Liver (tissue), 9 donors: ENCODE measurements around the gene ELF1. TPM values are rescaled to one million over a fixed set of nuclear protein-coding genes. Genes with fewer than 3 reads are reported as not detected.
A peak's percentile ranks its signal among the peaks of the same experiment; 100 is the strongest.

Experiments used
- DNase-seq: peaks from one replicate; pipeline ENCODE4 v3.0.0-alpha.2; 2017; ENCODE audit warnings: low spot score
- H3K27ac ChIP-seq, 2 donors: one replicate each; pipeline ENCODE4 v1.7.0; 2013; ENCODE audit warnings: inconsistent platforms in 2 of 2, low read length in 2 of 2, control low read depth in 1 of 2, low read depth in 1 of 2, mild to moderate bottlenecking in 1 of 2
- H3K27me3 ChIP-seq, 4 donors: one replicate each; pipeline versions ENCODE4 v1.6.1 to v1.7.0; 2013; ENCODE audit warnings: low read length in 3 of 4, inconsistent platforms in 1 of 4, mild to moderate bottlenecking in 1 of 4, moderate library complexity in 1 of 4; ENCODE audit not compliant: control insufficient read depth in 4 of 4, insufficient read depth in 4 of 4
- H3K36me3 ChIP-seq, 4 donors: one replicate each; pipeline versions ENCODE4 v1.6.1 to v1.7.0; 2013; ENCODE audit warnings: low read length in 3 of 4, mild to moderate bottlenecking in 3 of 4, low read depth in 1 of 4, moderate library complexity in 1 of 4; ENCODE audit not compliant: control insufficient read depth in 4 of 4, insufficient read depth in 3 of 4
- H3K4me1 ChIP-seq, 4 donors: one replicate each; pipeline versions ENCODE4 v1.6.1 to v1.7.0; 2013; ENCODE audit warnings: low read length in 3 of 4, mild to moderate bottlenecking in 3 of 4, moderate library complexity in 1 of 4; ENCODE audit not compliant: control insufficient read depth in 4 of 4, insufficient read depth in 4 of 4
- H3K4me3 ChIP-seq, 3 donors: one replicate each; pipeline versions ENCODE4 v1.6.1 to v1.7.0; 2013; ENCODE audit warnings: low read length in 3 of 3, control low read depth in 1 of 3, low read depth in 1 of 3, mild to moderate bottlenecking in 1 of 3
- H3K9ac ChIP-seq, 2 donors: one replicate each; pipeline ENCODE4 v1.7.0; 2013; ENCODE audit warnings: low read length in 2 of 2, mild to moderate bottlenecking in 2 of 2, moderate library complexity in 2 of 2, control low read depth in 1 of 2, low read depth in 1 of 2
- H3K9me3 ChIP-seq, 4 donors: one replicate each; pipeline versions ENCODE4 v1.6.1 to v1.7.0; 2013; ENCODE audit warnings: low read length in 3 of 4; ENCODE audit not compliant: control insufficient read depth in 4 of 4
- EGR1 ChIP-seq, 2 donors: IDR thresholded peaks; 2 replicates each; pipeline ENCODE4 v1.6.1; 2016 to 2018; ENCODE audit warnings: antibody characterized with exemption in 2 of 2, low read depth in 2 of 2
- FOXA1 ChIP-seq: IDR thresholded peaks from 2 replicates; pipeline ENCODE4 v1.6.1; 2016; ENCODE audit warnings: antibody characterized with exemption
- FOXA2 ChIP-seq: IDR thresholded peaks from 2 replicates; pipeline ENCODE4 v1.6.1; 2016; ENCODE audit warnings: antibody characterized with exemption
- GABPA ChIP-seq, 2 donors: IDR thresholded peaks in 1 of 2; conservative IDR thresholded peaks in 1 of 2; 2 replicates each; pipeline ENCODE4 v1.6.1; 2016; ENCODE audit warnings: antibody characterized with exemption in 2 of 2, mild to moderate bottlenecking in 1 of 2, moderate library complexity in 1 of 2
- HNF4G ChIP-seq: IDR thresholded peaks from 2 replicates; pipeline ENCODE4 v1.6.1; 2016; ENCODE audit warnings: antibody characterized with exemption
- JUND ChIP-seq, 2 donors: IDR thresholded peaks; 2 replicates each; pipeline ENCODE4 v1.6.1; 2016; ENCODE audit warnings: antibody characterized with exemption in 2 of 2
- MAX ChIP-seq: IDR thresholded peaks from 2 replicates; pipeline ENCODE4 v1.6.1; 2016; ENCODE audit warnings: antibody characterized with exemption
- NR2F2 ChIP-seq: IDR thresholded peaks from 2 replicates; pipeline ENCODE4 v1.6.1; 2016; ENCODE audit warnings: antibody characterized with exemption
- RAD21 ChIP-seq, 2 donors: IDR thresholded peaks; 2 replicates each; pipeline ENCODE4 v1.6.1; 2016; ENCODE audit warnings: antibody characterized with exemption in 2 of 2, mild to moderate bottlenecking in 2 of 2
- REST ChIP-seq: IDR thresholded peaks from 2 replicates; pipeline ENCODE4 v1.6.1; 2016; ENCODE audit warnings: antibody characterized with exemption, mild to moderate bottlenecking
- RXRA ChIP-seq, 2 donors: IDR thresholded peaks; 2 replicates each; pipeline ENCODE4 v1.6.1; 2017 to 2018; ENCODE audit warnings: antibody characterized with exemption in 2 of 2, mild to moderate bottlenecking in 1 of 2
- SP1 ChIP-seq: IDR thresholded peaks from 2 replicates; pipeline ENCODE4 v1.6.1; 2018; ENCODE audit warnings: antibody characterized with exemption, mild to moderate bottlenecking
- TAF1 ChIP-seq: conservative IDR thresholded peaks from 2 replicates; pipeline ENCODE4 v1.6.1; 2016; ENCODE audit warnings: antibody characterized with exemption, mild to moderate bottlenecking
- YY1 ChIP-seq: IDR thresholded peaks from 2 replicates; pipeline ENCODE4 v1.6.1; 2016; ENCODE audit warnings: antibody characterized with exemption, mild to moderate bottlenecking
- ZBTB33 ChIP-seq: IDR thresholded peaks from 2 replicates; pipeline ENCODE4 v1.6.1; 2016; ENCODE audit warnings: antibody characterized with exemption
- WGBS: extraction: QIAGEN DNeasy Blood & Tissue Kit; methylation state at CpG from one replicate; pipeline ENCODE4 v1.1.7; 2013; 5-methylcytosine and 5-hydroxymethylcytosine counted together
- polyA plus RNA-seq, 2 donors: library from polyadenylated mRNA; stranded (reverse) in 1 of 2; unstranded in 1 of 2; fragments of 200-250 nt in 1 of 2; fragments of >200 nt in 1 of 2; fragmentation: Nextera tagmentation in 1 of 2; extraction: Ambion mirVana in 1 of 2; gene quantifications; one replicate each; pipeline versions ENCODE4 v1.2.1 to v1.2.3, GENCODE V29; 2013 to 2015
- total RNA-seq, 2 donors: library from RNA; depleted of rRNA; stranded (reverse); fragments of >200 nt; gene quantifications; one replicate each; pipeline ENCODE4 v1.2.3, GENCODE V29; 2014
- TF ChIP-seq, protein P1 (sequence below): fragments of 150-350 bp; IDR thresholded peaks from 2 replicates; pipeline ENCODE4 v1.5.1; 2017; ENCODE audit warnings: improper control_type of control experiment, low read depth, low read length; ENCODE audit not compliant: missing input control
- TF ChIP-seq, protein P2 (sequence below): IDR thresholded peaks from 2 replicates; pipeline ENCODE4 v1.6.1; 2016; ENCODE audit warnings: antibody characterized with exemption
- donor health status: healthy.
- donor health status: healthy.
- donor health status: healthy.
- donor health status: healthy.
- donor health status: healthy.

The ELF1 gene
- total and polyA plus RNA-seq, 4 donors = 15.3 to 57.2 (median 26.5) TPM

- Histone ChIP-seq H3K4me1 (peaks cover 5 to 39% (median 27%) of the 10 kb centered on the region in 4 donors), H3K27ac (peak overlapping the region; percentile 86 to 99), H3K4me3 (peak overlapping the region; percentile 81 to 97 (median 87)), H3K9ac (peak overlapping the region; percentile 86 to 94), H3K27me3 (no peaks in the 10 kb centered on the region), H3K9me3 (no peaks in the 10 kb centered on the region), H3K36me3 (peaks cover 2 to 5% (median 3%) of the 10 kb centered on the region in 4 donors)
- WGBS = 2% methylated on average over 24 of the region's 24 CpGs
- DNase-seq = no peak
- TF ChIP-seq REST = peak; percentile 97
- peak in 1 of 2 donors; percentile 12 for TF ChIP-seq RAD21 (IDR thresholded peaks at IDR 0.05)
- TF ChIP-seq FOXA1 = no peak
These were observed 43.1 kb upstream of the ELF1 start for GRCh38 chr13:41061914-41062837.

DNA sequence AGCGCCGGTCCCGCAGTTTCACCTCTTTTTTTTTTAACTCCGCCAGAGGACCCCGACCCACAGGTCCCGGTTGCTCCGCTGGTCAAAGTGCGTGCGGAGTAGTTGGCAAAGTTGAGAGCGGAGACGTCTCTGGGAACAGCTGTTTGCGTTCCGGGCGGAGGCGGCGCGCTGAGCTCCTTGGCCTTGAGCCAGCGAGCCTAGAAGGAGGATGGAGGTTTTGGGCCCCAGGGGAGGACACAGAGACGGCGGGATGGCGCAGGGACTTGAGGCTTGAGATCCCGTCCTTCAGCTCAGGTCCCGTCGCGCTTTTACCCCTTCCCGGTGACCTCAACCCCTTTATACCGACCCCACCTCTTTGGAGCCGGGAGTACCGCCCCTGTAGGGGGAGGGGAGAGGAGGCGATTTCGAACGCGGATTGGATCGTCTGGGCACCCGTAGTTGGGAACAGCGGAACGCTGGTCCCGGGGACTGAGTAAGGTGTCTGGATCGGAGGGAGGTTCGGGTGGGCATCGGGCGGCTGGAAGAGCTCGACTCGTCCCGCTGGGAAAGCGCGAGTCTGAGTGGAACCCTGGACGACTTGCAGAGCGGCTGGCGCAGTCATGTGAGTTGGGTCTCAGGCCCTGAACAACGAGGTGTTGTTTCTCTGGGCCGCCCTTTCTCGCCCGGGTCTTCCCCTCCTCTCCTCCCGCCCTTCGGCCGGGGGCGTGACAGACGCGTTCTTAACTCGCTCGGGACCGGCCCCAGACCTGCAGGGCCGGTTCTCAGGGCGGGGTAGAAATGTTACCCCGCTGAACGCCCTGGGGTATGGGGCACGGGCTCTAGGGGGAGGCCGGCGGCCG lies 42.2 kb upstream of the ELF1 start, which contains the start of gene WBP4:
TSS of gene WBP4 (plus strand) at position 435 of the 839 bp plus-strand sequence. CDS start at position 600, 165 bp downstream.
- Histone ChIP-seq H3K27me3 (no peaks in the 10 kb centered on the region), H3K4me3 (peak within 1 kb of the TSS; percentile 81 to 97 (median 87)), H3K27ac (peak within 1 kb of the TSS; percentile 86 to 99), H3K36me3 (peaks cover 0 to 4% (median 1%) of the 10 kb centered on the region in 4 donors), H3K9me3 (no peaks in the 10 kb centered on the region), H3K9ac (peak within 1 kb of the TSS; percentile 90 to 94), H3K4me1 (peaks cover 5 to 48% (median 35%) of the 10 kb centered on the region in 4 donors)
- WGBS = under 1% methylated on average over 71 of the region's 71 CpGs
- peak; percentile 96 for DNase-seq
- TF ChIP-seq SP1 (peak; percentile 72), NR2F2 (peak; percentile 87), GABPA (IDR thresholded peaks at IDR 0.05 in 1 of 2, conservative IDR thresholded peaks at IDR 0.05 in 1 of 2) (peak in 1 of 2 donors; percentile 40), FOXA2 (no peak), HNF4G (no peak), JUND (IDR thresholded peaks at IDR 0.05) (peak; percentile 34 to 47), YY1 (peak; percentile 76), EGR1 (IDR thresholded peaks at IDR 0.05; ENCODE audit: low read depth in 2 of 2) (peak; percentile 8 to 16), REST (peak; percentile 36), RXRA (IDR thresholded peaks at IDR 0.05) (peak; percentile 48 to 71), RAD21 (IDR thresholded peaks at IDR 0.05) (peak in 1 of 2 donors; percentile 1), MAX (peak; percentile 71), TAF1 (peak; percentile 22), FOXA1 (peak; percentile 12), ZBTB33 (peak; percentile 96)
- TF ChIP-seq, protein P1, sequence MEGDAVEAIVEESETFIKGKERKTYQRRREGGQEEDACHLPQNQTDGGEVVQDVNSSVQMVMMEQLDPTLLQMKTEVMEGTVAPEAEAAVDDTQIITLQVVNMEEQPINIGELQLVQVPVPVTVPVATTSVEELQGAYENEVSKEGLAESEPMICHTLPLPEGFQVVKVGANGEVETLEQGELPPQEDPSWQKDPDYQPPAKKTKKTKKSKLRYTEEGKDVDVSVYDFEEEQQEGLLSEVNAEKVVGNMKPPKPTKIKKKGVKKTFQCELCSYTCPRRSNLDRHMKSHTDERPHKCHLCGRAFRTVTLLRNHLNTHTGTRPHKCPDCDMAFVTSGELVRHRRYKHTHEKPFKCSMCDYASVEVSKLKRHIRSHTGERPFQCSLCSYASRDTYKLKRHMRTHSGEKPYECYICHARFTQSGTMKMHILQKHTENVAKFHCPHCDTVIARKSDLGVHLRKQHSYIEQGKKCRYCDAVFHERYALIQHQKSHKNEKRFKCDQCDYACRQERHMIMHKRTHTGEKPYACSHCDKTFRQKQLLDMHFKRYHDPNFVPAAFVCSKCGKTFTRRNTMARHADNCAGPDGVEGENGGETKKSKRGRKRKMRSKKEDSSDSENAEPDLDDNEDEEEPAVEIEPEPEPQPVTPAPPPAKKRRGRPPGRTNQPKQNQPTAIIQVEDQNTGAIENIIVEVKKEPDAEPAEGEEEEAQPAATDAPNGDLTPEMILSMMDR = peak; percentile 5
- TF ChIP-seq, protein P2, sequence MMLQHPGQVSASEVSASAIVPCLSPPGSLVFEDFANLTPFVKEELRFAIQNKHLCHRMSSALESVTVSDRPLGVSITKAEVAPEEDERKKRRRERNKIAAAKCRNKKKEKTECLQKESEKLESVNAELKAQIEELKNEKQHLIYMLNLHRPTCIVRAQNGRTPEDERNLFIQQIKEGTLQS = peak; percentile 37
